Islet precursor cell (in vitro differentiated cells): ENCODE data around the gene GNAI2.
"Not testable (repeated sequence)": the region's sequence is repeated elsewhere in the genome, so short reads cannot be mapped to it uniquely, and the experiment has no call there.

ENCODE experiments used
- DNase-seq: peaks from one replicate; pipeline ENCODE4 v3.0.0-alpha.2; 2018

The GNAI2 gene

GRCh38 chr3:50228184-50228763 is 7.7 kb upstream of the GNAI2 start:
- not testable (repeated sequence) for DNase-seq

- DNase-seq = no peak
Observed at GRCh38 chr3:50229490-50229889, 6.5 kb upstream of the GNAI2 start.

- DNase-seq = no peak
Observed at GRCh38 chr3:50230104-50230793, 5.8 kb upstream of the GNAI2 start.

- DNase-seq = no peak
Observed at GRCh38 chr3:50230794-50231125, 5.2 kb upstream of the GNAI2 start.

GRCh38 chr3:50231581-50231980 is 4.4 kb upstream of the GNAI2 start:
- no peak for DNase-seq

- no peak for DNase-seq
Observed at GRCh38 chr3:50232303-50232702, 3.7 kb upstream of the GNAI2 start.

- no peak for DNase-seq
Observed at GRCh38 chr3:50233176-50233575, 2.8 kb upstream of the GNAI2 start.

GRCh38 chr3:50236484-50237132 is 604 bp downstream of the GNAI2 start:
- no peak for DNase-seq

GRCh38 chr3:50237133-50237651 is 1.2 kb downstream of the GNAI2 start:
- peak; percentile 70 for DNase-seq

- DNase-seq = peak; percentile 93
Observed at GRCh38 chr3:50237754-50238548, 1.9 kb downstream of the GNAI2 start.

GRCh38 chr3:50238549-50239026 is 2.6 kb downstream of the GNAI2 start:
- DNase-seq = no peak

- no peak for DNase-seq
Observed at GRCh38 chr3:50239649-50240048, 3.6 kb downstream of the GNAI2 start.

GRCh38 chr3:50241163-50241562 is 5.2 kb downstream of the GNAI2 start:
- DNase-seq = no peak

- no peak for DNase-seq
Observed at GRCh38 chr3:50241713-50242380, 5.8 kb downstream of the GNAI2 start.

- DNase-seq = no peak
Observed at GRCh38 chr3:50242381-50242770, 6.4 kb downstream of the GNAI2 start.

GRCh38 chr3:50242851-50243542 is 7.0 kb downstream of the GNAI2 start:
- DNase-seq = no peak

- no peak for DNase-seq
Observed at GRCh38 chr3:50243543-50243895, 7.5 kb downstream of the GNAI2 start.

- not testable (repeated sequence) for DNase-seq
Observed at GRCh38 chr3:50244813-50245212, 8.8 kb downstream of the GNAI2 start.

GRCh38 chr3:50245251-50245745 is 9.3 kb downstream of the GNAI2 start:
- no peak for DNase-seq

- DNase-seq = peak; percentile 92
Observed at GRCh38 chr3:50245831-50246516, 10.0 kb downstream of the GNAI2 start.

- DNase-seq = no peak
Observed at GRCh38 chr3:50246517-50246954, 10.5 kb downstream of the GNAI2 start.
